GM12875 (cell line): ENCODE results near the gene BMP6.

Experiments
- H3K4me3 ChIP-seq: one replicate; pipeline ENCODE4 v1.5.1; 2011; ENCODE audit warnings: low read depth, low read length, control low read depth
- TF ChIP-seq, protein P1 (sequence below): IDR thresholded peaks from 2 replicates; pipeline ENCODE4 v1.5.1; 2011; ENCODE audit warnings: low read depth, mild to moderate bottlenecking, control low read depth, inconsistent platforms, low read length, moderate library complexity, borderline replicate concordance; ENCODE audit not compliant: insufficient read depth

The BMP6 gene

DNA sequence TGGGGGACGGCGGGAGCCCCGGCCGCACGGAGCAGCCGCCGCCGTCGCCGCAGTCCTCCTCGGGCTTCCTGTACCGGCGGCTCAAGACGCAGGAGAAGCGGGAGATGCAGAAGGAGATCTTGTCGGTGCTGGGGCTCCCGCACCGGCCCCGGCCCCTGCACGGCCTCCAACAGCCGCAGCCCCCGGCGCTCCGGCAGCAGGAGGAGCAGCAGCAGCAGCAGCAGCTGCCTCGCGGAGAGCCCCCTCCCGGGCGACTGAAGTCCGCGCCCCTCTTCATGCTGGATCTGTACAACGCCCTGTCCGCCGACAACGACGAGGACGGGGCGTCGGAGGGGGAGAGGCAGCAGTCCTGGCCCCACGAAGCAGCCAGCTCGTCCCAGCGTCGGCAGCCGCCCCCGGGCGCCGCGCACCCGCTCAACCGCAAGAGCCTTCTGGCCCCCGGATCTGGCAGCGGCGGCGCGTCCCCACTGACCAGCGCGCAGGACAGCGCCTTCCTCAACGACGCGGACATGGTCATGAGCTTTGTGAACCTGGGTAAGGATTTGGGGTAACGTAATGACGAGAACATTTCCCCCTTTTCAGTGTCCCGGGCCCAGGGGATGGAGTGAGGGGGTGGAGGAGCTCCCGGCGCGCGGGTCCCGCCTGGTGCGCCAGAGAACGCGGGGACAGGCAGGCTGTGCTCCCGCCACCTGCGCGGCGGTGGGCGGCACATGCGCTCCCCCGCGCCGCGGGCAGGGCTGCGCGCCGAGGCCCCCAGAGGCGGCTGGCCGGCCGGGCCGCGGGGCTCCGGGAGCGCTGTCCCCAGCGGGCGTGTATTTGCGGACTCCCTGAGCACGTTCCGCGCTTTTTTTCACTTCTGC, 1.4 kb downstream of the BMP6 start:
- H3K4me3 ChIP-seq: peak overlapping the region; percentile 44
- TF ChIP-seq, protein P1, sequence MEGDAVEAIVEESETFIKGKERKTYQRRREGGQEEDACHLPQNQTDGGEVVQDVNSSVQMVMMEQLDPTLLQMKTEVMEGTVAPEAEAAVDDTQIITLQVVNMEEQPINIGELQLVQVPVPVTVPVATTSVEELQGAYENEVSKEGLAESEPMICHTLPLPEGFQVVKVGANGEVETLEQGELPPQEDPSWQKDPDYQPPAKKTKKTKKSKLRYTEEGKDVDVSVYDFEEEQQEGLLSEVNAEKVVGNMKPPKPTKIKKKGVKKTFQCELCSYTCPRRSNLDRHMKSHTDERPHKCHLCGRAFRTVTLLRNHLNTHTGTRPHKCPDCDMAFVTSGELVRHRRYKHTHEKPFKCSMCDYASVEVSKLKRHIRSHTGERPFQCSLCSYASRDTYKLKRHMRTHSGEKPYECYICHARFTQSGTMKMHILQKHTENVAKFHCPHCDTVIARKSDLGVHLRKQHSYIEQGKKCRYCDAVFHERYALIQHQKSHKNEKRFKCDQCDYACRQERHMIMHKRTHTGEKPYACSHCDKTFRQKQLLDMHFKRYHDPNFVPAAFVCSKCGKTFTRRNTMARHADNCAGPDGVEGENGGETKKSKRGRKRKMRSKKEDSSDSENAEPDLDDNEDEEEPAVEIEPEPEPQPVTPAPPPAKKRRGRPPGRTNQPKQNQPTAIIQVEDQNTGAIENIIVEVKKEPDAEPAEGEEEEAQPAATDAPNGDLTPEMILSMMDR: 0 out of 2 replicates have a peak, but pooled peaks have one; percentile 6

DNA sequence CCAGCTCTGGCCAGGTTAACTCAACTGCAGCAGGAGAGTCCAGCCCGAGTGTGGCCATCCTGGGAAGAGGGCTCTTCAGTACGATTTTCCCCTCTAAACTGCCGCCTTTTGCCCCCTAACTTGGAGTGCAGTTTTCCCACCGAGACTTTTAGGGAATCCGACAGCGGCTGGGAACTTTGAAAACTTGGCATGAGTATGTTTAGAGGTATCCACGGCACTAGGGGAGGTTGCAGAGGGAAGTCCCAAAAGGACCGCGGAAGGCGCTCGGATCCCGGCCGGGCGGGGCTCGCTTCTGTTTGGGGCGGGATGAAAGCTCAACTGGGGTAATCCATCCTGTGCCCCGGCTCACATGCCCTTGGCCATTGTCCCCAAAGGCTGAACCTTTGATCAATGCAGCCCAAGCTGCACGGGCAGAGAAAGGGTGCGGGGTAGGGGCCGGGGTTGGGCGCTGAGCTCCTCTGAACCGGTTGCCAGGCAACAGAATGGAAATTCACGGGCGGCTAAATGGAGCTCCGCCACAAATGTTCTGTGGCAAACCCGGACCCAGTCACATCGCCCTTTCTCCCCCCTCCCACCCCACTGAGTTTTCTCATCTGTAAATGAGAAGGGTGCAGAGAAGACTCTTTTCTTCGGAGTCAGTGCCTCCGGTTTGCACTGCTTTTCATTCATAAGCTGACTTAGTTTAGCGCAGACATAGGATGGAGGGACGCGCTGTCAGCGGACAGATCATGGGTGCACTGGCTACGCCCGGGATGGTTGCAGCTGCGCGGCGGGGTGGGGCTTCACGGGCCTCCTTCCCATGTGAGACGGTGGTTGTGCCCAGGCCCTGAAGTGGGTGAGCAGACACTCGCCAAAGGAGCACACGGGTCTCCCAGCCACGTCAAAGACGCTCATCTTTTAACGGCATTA, 2.3 kb downstream of the BMP6 start:
- H3K4me3 ChIP-seq: peak overlapping the region; percentile 44
- TF ChIP-seq, protein P1: no peak

DNA sequence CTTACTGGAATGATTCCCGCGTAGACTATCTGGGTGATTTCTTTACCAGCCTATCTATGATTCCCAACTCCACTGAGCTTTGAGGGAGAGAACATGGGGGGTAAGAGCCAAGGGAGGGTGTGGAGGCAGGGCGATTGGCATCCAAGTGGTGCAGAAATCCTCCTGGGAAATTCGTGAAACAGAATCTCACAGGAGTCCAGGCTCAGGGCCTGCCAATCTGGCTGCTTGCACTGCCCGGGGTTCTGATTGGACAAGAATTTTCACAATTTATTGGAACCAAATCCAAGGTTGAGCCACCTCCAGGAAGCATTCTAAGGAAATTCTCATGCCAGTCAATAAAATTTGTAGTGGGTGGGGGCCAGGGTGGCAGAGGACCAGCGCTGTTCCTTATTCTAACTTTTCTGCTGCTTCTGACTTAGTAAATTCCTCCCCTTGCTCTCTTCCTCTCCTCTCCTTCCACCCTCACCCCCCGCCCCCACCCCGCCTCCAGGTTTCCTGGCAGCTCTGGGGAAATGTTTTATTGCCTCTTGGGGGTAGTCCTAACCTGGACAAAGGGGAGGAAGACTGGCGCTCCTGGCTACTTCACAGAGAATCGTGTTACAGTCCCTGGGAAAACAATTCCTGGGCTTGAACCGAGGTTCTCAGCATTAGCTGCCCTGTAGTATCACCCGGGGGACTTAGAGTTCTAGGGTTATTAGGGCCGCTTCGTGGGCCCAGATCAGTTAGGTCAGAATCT, 3.1 kb downstream of the BMP6 start:
- TF ChIP-seq, protein P1: no peak
- H3K4me3 ChIP-seq: no peak overlapping the region

DNA sequence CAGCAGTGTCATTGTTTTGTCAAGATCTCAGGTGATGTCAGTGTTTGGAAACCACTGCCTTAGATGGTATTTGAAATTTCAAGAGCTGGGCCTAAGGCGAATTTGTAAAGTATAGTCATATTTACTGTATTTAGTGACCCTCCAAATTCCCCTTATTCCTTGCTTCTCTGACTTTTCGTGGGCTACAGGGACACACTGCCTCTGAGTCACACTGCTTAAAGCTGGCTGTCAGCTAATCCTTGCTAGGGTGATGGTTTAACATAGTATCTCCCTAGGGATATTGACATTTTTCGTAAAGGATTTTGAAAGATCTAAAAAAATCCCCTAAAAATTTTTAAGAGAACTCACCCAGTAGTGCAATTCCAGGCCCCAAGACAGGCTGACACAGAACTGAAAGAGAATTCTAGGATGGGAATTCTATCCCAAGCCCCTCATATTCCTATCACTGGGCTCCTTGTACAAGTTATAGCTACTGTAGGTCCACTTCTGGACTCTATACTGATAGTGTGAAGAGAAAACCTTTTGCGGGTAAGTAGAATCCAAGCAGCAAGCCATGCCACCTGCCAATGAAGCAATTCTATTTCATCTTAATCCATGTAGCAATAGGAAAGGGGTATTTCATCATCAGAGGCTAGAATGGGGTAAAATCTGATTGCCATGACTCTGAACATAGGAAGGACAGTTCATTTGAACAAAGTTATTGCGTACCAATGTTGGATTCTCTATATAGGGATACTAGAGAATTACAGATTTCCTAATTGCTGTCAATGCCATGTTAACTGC, 4.3 kb downstream of the BMP6 start:
- no peak overlapping the region for H3K4me3 ChIP-seq

DNA sequence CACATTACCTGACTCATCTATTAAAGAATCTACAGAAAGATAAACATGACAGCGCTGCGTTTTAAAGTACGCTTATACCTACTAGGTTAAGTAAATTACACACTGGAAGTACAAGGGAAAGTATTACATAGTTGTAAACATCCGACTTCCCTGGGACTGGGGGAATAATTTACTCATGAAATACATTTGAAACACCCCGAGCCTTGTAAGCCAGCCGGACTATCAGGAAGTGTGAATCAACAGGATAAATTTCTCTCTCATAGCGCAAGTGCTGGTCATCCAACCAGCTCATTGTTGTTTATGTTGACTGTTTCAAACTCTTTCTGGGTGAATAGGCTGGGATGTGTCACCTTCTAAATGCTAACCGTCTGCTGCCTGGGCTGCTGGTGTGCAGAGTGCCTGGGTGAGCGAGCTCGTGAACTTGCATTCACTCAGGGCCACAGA, 4.9 kb downstream of the BMP6 start:
- TF ChIP-seq, protein P1: no peak
- H3K4me3 ChIP-seq: no peak overlapping the region

More for the DNA sequence above, 4.3 kb downstream of the BMP6 start:
- TF ChIP-seq, protein P1: no peak

DNA sequence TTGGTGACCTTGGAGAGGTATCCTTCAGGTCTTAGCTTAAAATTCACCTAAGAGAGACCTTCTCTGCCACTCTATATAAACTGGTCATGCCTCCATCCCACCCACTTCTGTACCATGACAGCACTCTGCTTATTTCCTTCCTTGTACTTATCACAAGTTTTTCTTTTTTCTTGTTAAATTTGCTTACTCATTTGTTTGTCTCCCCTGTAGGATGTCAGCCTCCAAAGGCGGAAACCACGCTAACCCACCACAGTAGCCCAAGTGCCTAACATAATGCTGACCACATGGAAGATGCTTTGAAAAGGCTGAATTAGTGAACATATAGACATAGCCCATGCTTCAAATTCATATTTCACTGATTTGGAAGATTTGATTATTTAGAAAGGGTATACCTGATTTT, 5.4 kb downstream of the BMP6 start:
- TF ChIP-seq, protein P1: no peak
- no peak overlapping the region for H3K4me3 ChIP-seq
